IPS-18c (cell line): ENCODE measurements around the gene LRP5.
"Not testable (repeated sequence)": the region's sequence is repeated elsewhere in the genome, so short reads cannot be mapped to it uniquely, and the experiment has no call there.

Source experiments
- H3K4me3 ChIP-seq: 2 replicates; pipeline ENCODE4 v1.7.0; 2013; ENCODE audit warnings: low read depth, mild to moderate bottlenecking, low read length, moderate library complexity; ENCODE audit not compliant: insufficient read depth
- H3K9me3 ChIP-seq: one replicate; pipeline ENCODE4 v1.6.1; 2013; ENCODE audit warnings: mild to moderate bottlenecking, low read length, moderate library complexity; ENCODE audit not compliant: control insufficient read depth, insufficient read depth

The LRP5 gene

DNA sequence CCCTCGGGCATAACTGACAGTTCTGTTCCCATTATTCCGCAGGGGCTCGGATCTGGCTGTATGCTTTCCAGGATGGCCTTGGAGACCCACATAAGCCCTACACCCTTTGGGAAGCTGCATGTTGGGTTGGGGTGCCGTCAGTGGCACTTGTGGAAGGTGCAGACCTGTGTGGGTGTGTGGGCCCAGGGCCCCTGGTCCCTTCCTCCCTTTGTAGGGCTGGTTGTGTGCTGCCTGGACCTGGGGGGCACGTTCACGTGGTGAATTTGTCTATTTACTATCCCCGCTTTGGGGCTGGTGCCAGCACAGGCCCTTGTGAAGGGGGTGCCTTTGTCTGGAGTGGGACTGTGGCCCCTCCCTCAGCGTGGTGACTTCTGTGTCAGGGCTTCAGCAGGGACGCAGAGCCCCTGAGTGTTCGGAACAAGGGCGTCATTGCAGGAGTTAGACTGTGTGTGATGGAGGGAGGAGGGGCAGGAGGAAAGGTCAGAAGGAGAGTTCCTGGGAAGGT lies 133.2 kb downstream of the LRP5 start:
- H3K4me3 ChIP-seq = no peak overlapping the region

DNA sequence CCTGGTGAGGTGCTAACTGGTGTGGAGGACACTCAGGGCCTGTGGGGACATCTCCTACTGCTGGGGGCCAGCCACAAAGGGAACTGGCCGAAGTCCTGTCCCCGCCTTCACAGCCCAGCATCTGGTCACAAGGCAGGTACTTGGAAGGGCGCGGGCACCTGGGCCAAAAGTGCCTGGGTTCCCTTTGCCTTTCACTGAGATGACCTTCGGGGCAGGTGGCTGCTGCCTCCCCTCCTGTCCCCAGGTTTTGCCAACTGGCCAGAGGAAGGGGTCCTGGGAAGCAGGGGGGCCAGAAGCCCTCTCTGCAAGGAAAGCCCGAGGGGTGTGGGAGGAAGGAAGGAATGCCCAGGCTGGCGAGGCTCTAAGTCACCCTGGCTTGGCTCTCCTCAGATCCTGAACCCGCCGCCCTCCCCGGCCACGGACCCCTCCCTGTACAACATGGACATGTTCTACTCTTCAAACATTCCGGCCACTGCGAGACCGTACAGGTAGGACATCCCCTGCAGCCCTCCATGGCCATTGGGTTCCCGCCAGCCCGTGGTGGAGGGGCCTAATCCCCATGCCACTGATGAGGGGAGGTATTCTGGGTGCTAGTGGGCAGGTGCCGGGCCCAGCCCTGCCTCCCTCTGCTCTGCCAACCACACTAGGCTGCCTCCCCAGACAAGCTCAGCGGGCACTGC lies 133.8 kb downstream of the LRP5 start:
- H3K9me3 ChIP-seq = peaks cover 3% of the 10 kb centered on the region

More for the DNA sequence above, 133.2 kb downstream of the LRP5 start:
- H3K9me3 ChIP-seq = peaks cover 3% of the 10 kb centered on the region

DNA sequence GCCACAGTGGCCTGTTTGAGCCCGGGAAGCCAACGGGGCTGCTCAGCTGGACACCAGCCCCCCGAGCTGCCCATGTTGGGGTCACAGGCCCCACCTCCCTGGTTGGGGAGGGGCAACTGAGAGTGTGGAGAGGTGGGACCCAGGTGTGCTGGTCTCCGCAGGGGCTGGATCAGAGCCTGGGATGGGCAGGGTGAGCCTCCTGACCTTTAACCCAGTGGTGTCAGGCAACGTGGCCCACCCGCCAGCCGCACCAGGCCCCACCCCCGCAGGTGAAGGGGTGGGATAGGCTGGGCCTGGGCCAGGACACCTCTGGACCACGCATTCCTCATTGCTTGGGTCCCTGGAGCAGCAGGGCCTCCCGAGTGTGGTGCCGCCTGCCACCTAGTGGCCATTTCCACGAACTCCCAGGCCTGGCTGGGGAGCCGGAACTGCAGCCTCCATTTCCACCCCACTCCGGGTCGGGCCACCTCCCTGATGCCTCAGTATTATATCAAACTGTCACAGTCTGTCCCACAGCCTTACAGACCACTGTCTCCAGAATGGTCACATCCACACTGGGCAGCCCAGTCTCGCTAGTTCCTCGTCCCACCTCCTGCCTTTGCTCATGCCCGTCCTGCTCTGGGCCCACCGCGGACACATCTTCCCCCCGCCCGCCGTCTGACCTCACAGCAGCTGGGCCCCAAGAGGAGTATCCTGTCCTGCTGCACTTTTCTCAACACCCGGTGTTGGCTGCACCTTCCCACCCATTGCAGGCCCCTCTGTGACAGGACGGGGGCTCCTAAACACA lies 134.8 kb downstream of the LRP5 start:
- Histone ChIP-seq H3K9me3 (peaks cover 3% of the 10 kb centered on the region), H3K4me3 (no peak overlapping the region)

More for the DNA sequence above, 133.8 kb downstream of the LRP5 start:
- no peak overlapping the region for H3K4me3 ChIP-seq

DNA sequence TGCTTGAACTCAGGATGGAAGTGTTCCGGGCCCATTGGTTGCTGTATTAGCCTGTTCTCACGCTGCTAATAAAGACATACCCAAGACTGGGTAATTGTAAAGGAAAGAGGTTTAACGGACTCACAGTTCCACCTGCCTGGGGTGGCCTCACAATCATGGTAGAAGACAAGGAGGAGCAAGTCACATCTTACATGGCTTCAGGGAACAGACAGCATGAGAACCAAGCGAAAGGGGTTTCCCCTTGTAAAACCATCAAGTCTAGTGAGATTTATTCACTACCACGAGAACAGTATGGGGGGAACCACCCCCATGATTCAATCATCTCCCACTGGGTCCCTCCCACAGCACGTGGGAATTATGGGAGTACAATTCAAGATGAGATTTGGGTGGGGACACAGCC lies 135.5 kb downstream of the LRP5 start:
- H3K4me3 ChIP-seq, H3K9me3 ChIP-seq: not testable (repeated sequence)

DNA sequence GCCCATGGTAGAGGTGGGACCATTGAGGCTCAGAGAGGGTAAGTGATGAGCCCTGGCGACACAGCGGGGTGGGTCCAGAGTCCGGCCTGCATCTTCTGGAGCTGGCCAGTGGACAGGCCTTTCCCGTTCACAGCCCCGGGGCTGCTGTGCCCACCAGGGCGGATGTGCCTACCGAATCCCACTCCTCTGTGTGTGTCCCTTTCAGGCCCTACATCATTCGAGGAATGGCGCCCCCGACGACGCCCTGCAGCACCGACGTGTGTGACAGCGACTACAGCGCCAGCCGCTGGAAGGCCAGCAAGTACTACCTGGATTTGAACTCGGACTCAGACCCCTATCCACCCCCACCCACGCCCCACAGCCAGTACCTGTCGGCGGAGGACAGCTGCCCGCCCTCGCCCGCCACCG lies 136.2 kb downstream of the LRP5 start:
- H3K4me3 ChIP-seq = no peak overlapping the region
- peaks cover 3% of the 10 kb centered on the region for H3K9me3 ChIP-seq

DNA sequence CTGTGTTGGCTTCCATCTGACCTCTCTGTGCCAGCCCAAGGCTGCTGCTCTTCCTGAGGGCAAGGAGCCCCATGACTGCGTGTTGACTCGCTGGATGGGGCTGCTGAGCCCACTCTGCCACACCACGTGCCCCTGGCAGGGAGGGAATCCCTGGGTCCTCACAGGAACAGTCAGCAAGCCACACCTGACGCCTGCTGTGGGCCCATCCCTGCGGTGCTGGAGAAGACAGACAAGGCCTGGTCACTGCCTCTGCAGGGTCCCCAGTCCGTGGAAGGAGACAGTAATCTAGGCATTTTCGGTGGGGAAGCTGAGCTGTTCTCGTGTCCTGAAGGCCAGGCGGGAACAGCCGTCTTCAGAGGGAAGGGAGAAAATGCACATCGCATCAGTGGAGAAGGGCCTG lies 137.6 kb downstream of the LRP5 start:
- no peaks in the 10 kb centered on the region for H3K9me3 ChIP-seq
- no peak overlapping the region for H3K4me3 ChIP-seq

DNA sequence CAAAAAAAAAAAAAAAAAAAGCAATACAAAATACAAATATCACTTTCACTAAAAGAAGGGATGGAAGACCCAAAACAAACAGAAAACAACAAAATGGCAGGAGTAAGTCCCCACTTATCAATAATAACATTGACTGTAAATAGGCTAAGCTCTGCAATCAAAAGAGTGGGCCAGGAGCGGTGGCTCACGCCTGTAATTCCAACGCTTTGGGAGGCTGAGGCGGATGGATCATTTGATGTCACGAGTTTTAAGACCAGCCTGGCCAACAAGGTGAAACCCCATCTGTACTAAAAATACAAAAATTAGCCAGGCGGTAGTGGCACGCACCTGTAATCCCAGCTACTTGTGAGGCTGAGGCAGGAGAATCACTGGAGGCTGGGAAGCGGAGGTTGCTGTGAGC lies 138.3 kb downstream of the LRP5 start:
- H3K9me3 ChIP-seq = no peaks in the 10 kb centered on the region

DNA sequence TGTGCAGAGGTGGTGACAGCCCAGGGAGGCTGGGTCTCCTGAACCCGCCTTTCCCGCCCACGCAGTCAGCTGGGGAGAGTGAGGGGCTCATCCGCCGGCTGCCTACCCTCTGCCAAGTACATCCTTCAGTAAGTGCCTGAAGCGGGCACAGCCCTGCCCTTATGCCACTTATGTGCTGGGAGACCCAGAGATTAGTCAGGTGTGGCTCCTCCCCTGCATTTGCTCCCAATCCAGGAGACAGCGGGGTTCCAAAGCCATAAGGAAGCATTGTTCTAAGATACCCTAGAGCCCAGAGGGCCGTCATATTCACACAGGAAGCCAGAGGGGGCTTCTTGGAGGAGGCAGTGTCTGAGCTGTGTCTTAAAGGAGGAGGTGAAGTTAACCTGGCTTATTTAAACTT lies 142.4 kb downstream of the LRP5 start:
- Histone ChIP-seq H3K4me3 (0 out of 2 replicates have a peak overlapping the region, but pooled peaks have one; percentile 24), H3K9me3 (no peaks in the 10 kb centered on the region)

More for the DNA sequence above, 138.3 kb downstream of the LRP5 start:
- H3K4me3 ChIP-seq = no peak overlapping the region

DNA sequence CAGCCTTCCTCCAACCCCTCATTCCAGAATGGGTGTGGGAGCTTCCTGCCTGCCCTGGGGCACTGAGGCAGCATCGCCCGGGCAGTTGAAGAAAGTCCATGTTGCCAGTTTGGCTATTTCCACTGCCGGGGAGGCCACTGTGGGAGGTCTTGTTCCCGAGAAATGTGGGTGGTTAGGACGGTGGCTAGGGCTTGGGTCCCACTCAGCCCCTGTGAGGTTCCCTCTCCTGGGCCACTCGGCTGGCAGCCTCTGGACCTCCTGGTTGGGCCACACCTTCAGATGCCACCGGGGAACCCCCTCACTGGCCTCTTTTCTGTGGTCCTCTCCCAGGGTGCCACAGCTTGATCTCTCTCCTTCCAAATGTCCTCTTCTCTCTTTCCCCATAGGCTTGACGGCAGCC lies 143.1 kb downstream of the LRP5 start:
- Histone ChIP-seq H3K4me3 (no peak overlapping the region), H3K9me3 (no peaks in the 10 kb centered on the region)

DNA sequence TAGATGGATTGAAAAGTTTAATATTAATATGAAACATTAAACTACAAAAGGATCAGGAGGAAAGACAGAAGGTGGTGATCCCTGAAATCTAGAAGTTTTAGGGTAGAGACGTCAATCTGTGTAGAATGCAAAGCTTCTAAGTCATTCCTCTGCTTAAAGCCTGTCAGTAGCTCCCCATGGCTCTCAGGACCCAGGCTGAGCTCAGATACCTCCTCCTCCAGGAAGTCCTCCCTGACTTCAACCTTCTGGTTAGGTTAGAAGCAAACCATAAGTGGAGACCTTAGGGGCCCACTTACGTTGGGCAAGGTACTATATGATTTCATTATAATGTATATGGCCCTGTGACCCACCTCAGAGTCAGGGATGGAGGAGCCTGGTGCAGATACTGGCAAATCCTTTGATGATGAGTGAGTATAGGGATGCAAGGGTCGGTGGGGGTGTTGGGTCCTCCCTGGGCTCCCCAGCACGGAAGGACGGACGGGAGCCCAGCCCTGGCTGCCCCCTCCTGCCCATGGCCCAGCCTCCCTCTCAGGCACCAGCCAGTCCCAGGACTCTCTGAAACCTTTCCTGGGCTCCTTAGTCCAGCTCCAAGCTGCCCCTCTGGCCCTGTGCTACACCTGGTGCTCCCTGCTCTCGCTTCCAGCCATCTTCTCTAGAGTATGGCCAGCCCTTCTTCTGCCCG lies 145.0 kb downstream of the LRP5 start:
- no peaks in the 10 kb centered on the region for H3K9me3 ChIP-seq
- no peak overlapping the region for H3K4me3 ChIP-seq

DNA sequence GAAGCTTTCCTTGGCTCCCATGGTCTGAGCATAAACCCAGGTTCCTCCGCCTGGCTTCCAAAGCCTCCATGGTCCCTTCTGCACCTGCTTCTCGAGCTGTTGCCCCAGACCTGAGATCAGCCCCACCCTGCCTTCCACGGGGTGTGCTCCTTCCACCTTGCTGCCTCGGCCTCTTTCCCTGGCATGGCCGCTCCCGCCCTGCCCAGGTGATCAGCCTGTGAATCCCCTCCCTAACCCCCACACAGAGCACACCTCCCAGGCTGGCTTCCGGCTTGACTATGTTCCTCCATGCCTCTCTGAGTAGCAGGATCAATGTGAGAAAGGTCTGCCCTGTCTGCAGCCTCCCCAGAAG lies 145.5 kb downstream of the LRP5 start:
- Histone ChIP-seq H3K9me3 (no peaks in the 10 kb centered on the region), H3K4me3 (no peak overlapping the region)

DNA sequence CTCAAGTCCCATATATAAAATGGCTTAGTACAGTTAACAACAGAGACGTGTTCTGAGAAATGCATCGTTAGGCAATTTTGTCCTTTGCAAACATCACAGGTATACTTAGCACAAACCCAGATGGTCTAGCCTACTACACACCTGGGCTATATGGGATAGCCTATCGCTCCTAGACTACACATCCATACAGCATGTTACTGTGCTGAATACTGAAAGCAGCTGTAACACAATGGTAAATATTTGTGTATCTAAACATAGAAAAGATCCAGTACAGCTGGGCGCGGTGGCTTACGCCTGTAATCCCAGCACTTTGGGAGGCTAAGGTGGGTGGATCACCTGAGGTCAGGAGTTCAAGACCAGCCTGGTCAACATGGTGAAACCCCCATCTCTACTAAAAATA lies 145.9 kb downstream of the LRP5 start:
- H3K4me3 ChIP-seq, H3K9me3 ChIP-seq: not testable (repeated sequence)

DNA sequence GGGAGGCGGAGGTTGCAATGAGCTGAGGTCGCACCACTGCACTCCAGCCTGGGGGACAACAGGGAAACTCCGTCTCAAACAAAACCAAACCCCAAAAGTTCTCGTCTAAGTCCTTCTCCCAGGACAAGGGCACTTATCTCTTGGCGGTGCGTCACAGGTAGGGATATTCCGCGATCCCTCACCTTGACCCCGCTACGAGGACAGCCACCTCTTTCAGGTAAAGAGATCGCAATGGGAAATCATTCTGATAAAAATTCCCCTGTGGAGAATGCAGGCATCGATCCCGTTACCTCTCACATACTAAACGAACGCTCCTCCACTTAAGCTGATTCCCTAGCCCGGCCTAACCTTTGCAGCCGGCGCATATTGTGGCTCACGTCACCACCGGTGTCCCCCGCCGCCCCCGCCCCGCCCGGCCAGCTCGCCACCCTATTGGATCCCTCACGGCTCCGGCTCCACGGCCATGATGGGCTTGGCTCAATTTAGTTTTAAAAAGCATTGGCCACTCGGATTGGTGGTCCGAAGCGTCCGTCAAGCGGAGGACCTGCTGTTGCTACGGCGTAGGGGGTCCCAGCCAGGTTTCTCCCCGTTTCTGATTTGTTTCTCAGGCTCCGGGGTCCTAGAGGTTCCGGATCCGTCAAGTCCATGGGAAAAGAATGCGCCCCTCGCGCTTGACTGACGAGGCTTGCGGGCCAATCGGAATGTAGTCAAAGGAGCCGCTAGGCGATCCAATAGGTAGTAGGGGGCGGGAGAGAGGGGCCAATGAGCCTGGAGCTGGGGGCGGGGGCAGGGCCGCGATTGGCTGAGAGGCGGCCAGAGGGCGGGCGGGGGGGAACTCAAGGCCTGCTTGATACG lies 147.7 kb downstream of the LRP5 start:
- no peaks in the 10 kb centered on the region for H3K9me3 ChIP-seq

DNA sequence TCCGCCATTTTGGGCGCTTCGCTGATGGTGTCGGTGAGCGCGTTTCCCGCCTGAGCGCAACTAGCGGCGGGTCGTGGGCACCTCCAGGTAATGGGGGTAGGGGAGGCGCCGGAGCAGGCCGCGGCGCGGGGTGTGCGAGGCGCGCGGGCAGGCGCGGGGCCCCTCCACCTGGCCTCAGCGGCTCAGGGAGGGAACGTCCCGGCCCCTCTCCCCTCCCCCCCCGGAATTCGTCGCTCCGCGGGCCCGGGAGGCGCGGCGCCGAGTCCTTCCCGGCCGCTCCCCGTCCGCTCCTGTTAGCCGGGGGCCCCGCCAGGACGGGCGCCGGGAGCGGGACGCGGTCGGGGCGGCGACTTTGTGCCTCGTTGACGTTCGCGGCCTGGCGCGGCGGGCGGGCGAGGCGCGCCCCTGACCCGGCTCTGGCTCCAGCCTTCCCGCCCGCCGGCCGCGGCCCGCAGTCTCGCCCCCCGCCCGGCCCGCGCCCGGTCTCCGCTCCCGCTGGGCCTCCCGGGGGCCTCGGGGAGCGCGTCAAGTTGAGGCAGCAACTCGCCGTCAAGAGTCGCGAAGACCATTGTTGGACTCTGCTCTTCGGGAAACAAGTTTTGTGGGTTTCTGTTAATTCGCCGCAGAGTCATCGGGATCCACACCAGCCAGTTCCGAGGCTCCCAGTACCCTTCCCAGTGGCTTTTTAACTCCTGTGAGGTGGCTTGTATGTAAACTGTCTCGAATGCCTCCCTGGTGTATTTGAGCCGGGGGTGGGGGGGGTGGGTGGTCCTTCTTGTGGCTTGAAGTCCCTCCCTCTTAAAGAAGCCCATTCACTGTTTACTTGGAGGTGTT lies 148.6 kb downstream of the LRP5 start, which contains the start of gene PPP6R3:
Gene PPP6R3, plus strand, starts transcription at position 12 of the 834 bp plus-strand sequence. CDS start 76,913 bp downstream, outside the sequence.
- Histone ChIP-seq H3K9me3 (no peaks in the 10 kb centered on the region), H3K4me3 (peak within 1 kb of the TSS; percentile 86)

More for the DNA sequence above, 147.7 kb downstream of the LRP5 start:
- H3K4me3 ChIP-seq = peak overlapping the region; percentile 86

DNA sequence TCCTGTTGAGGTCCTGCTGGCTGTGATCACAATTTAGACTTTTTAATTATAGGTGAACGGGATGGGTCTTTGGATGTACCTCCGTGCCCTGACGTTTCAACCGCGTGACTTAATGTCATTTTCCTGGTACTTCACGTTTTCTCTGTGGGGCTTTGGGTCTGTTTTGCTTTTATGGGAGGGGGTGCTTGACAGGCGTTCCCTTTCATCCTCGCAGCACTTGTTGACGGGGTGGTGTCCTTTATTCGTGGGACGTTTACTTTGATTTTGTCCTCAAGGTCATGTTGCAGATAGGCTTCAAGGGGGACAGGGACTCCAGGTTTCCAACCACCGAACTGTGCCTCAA lies 149.2 kb downstream of the LRP5 start:
- H3K4me3 ChIP-seq = peak overlapping the region; percentile 86

DNA sequence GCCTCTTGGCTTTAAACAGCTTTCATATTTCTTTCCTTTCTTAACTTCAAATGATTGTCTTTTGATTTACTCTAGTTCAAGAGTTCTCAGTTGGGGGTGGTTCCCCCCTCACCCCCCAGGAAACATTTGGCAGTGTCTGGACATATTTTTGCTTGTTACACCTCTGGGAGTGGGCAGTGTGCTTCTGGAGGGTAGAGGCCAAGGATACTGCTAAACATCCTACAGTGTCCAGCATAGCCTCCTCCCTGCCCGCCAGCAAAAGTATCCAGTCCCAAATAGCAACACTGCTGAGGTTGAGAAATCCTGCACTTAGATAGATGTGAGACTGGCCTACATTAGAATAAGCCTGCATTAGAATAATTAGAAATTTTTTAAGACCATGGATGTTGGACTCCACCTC lies 151.3 kb downstream of the LRP5 start:
- Histone ChIP-seq H3K9me3 (no peaks in the 10 kb centered on the region), H3K4me3 (no peak overlapping the region)

More for the DNA sequence above, 149.2 kb downstream of the LRP5 start:
- no peaks in the 10 kb centered on the region for H3K9me3 ChIP-seq
